ENCODE results near the gene TCF7L2.

The TCF7L2 gene

GRCh38 chr10:113158183-113158582, 208.1 kb downstream of the TCF7L2 start:
- no peak for DNase-seq

- DNase-seq, result no peak
Observed at GRCh38 chr10:113159563-113159962, 209.5 kb downstream of the TCF7L2 start.

GRCh38 chr10:113160641-113161040, 210.6 kb downstream of the TCF7L2 start:
- DNase-seq, result no peak

DNA sequence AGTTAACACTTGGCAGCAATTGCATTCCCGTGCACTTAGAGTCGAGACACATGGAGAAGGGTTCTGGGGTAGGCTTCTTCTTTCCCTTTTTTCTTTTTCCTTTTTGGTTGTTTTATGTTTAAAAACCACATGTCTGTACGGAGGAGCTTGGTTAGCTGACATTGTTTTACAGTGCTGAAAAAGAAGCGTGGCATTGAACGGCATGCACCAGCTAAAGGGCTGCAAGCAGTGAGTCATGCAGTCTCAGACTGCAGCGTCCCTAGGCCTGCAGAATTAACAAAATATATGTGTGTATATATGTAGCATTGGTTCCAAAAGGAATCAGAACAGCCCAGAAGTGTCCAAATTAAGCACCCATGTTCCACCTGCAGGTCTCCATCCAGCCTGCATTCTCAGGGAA, 211.0 kb downstream of the TCF7L2 start:
- no peak for DNase-seq

GRCh38 chr10:113162960-113163359, 212.9 kb downstream of the TCF7L2 start:
- DNase-seq, result no peak

GRCh38 chr10:113165673-113166072, 215.6 kb downstream of the TCF7L2 start:
- no peak for DNase-seq

- no peak for DNase-seq
Observed at GRCh38 chr10:113167702-113168101, 217.7 kb downstream of the TCF7L2 start.

GRCh38 chr10:113168584-113168983, 218.5 kb downstream of the TCF7L2 start:
- no peak for DNase-seq

DNA sequence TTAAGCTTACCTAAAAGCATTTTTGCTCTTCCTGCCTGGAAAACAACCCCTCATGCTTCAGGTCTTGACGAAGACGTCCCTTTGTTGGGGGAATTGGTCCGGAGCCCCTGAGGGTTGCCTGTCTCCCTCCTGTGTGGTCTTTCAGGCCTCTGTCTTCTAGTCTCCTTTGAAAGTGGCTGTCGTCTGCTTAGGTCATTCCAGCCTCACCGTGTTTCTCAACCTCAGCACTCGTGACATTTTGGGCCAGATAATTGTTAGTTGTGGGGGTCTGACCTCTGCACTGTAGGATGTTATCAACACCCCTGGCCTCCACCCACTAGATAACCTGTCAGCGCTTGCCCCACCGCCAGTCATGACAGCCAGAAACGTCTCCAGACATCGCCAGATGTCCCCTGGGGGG, 219.1 kb downstream of the TCF7L2 start:
- no peak for DNase-seq

DNA sequence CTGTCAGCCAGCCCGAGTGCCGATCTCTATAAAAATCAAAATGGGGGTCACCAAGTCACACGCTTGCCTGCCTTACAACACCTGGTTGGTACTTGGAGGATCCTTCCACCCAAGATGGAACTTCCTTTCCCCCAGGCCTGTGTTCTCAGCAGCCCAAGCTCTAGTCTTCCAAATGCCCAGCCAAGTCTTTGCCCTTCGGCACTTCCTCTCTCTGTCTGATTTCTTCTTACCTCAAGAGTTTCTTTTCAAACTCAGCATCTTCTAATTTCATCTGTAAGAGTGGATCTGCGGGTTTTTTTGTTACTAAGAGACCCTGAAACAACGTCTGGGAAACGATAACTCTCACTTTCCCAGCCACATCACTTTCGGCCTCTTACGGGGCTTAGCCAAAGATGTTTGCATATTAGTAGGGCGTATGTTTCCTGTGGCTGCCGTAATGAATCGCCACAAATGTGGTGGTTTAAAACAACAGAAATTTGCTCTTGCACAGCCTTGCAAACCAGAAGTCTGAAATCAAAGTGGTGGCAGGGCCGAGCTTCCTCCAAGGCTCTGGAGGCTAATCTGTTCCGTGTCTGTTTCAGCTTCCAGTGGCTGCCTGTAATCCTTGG, 219.9 kb downstream of the TCF7L2 start:
- DNase-seq, result no peak

DNA sequence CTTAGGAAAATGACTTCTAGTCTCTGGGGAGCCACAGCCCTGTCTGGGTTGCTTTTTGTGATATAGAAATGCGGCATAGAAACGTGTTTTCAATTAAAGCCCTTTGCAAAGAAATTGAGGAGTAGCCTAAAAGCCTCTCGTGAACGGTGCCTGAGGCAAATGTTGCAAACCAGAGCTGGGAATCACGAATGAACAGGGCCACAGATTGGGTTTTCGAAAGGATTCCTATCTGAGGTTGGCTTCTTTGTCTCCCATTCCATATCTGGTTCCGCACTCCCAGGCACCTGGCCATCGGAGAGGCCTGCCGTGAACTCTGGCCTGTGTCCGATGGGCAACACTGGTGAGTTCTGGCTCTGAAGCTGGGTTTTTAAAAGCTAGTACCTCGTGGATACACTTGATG, 221.6 kb downstream of the TCF7L2 start:
- DNase-seq, result no peak

GRCh38 chr10:113175176-113175575, 225.1 kb downstream of the TCF7L2 start:
- no peak for DNase-seq

- no peak for DNase-seq
Observed at GRCh38 chr10:113175756-113176651, 226.0 kb downstream of the TCF7L2 start.

DNA sequence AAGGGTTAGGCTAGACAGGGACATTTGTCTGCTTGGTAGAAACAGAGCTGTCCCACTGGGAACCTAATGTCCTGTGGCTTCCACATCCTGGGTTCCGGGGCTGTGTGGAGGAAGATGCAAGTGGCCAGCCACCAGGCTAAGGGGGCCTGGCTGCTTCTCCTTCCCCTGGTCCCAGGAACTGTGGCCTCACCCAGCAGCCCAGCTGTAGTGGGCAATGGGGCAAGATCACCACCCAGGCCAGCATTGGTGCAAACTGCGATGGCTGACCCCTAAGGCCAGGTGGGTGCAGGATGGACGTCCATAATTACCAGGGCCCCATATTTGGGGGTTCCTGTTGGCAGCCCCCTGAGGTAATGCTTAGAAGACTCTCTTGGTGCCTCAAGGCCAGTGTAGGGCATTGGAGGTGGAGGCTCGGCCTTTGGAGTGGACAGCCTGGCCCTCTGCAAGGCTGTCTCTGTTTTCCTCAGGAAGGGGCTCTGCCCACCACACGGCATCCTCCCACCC, 226.7 kb downstream of the TCF7L2 start:
- DNase-seq, result no peak

DNA sequence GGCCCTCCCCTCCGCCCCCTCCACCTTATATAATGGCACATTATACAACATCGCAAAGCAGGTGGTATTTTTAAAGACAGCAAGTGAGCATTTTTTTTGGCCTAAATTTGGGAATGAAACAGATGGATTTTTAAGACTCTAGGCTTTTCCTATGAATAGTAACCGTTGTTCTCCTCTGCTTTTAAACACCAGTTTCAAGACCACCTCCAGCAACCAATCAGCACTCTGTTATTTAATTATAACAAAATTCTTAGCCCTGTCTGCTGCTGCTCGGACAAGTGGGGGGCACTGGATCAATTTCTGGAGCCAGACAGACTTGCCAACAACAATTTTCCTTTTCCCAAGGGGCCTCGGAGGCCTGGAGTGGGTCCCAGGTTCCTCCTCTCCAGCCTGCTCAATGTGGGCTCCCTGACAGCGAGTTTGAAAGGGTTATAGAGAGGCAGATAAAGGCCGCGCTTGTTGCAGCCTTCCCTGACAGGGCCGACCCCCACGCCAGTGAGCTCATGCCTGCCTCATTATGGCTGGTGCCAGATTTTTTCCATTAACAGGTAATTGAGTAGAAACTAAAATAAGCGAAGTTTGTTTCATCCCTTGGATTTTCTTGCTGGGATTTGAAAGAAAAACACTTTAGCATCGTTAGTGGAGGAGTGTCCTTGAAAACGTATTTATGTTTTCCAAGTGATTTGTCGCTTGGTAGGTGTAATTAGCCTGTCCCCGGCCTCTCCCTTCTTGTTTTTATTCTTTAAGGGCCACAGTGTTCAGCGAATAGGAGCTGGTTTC, 227.3 kb downstream of the TCF7L2 start:
- no peak for DNase-seq

GRCh38 chr10:113177936-113178335, 227.9 kb downstream of the TCF7L2 start:
- no peak for DNase-seq

- DNase-seq, result no peak
Observed at GRCh38 chr10:113178771-113179170, 228.7 kb downstream of the TCF7L2 start.

- no peak for DNase-seq
Observed at GRCh38 chr10:113179265-113179664, 229.2 kb downstream of the TCF7L2 start.

- no peak for DNase-seq
Observed at GRCh38 chr10:113179966-113180365, 229.9 kb downstream of the TCF7L2 start.

GRCh38 chr10:113180401-113181154, 230.5 kb downstream of the TCF7L2 start:
- no peak for DNase-seq

DNA sequence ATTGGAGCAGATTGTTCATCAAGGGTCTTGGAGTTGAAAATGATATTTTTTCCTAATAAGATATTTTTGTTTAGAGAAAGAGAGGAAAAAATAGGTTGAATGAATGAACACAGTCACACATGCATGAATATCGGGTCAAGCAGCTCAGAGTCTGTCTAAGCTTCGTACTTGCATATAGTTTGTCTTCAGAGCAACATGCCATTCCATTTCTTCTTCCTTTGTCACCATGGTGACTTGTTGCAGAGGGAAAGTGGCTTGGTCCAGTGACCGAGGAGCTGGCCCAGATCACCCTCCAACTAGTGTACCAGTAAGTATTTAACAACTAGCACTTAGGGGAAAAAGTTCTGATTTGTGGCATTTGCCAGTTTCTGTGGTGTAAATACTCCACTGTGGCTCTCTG, 232.1 kb downstream of the TCF7L2 start:
- DNase-seq, result no peak

DNA sequence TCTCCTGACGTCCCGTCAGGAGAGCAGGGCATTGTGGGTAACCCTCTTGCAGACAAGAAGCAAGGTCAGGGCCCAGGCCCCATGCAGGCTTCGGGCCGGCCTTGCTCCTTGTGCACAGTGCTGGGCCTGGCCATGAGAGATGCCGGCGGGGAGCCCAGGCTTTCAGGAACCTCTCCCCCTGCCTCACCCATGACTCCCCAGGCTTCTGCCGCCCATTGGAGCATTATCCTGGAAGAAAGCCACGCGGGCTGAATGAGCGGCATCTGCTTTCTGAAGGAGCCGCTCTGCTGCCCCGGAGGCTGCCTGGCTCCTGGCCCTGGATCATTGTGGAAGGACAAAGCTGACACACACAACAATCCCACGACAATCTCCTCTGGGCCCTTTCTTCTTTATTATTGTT, 233.5 kb downstream of the TCF7L2 start:
- no peak for DNase-seq
